Hepatocyte (in vitro differentiated cells): Measurements from ENCODE around the gene PTPRM.

Experiments
- EZH2 ChIP-seq: fragments of 200-600 bp; sonication (generic); IDR thresholded peaks from 2 replicates; pipeline ENCODE4 v1.6.1; 2016; ENCODE audit warnings: antibody characterized with exemption, mild to moderate bottlenecking, borderline replicate concordance
- EZH2phosphoT487 ChIP-seq: fragments of 200-600 bp; sonication (generic); IDR thresholded peaks from one replicate; pipeline ENCODE4 v1.6.1; 2018; ENCODE audit warnings: antibody characterized with exemption, mild to moderate bottlenecking, low read depth, moderate library complexity; ENCODE audit not compliant: unreplicated experiment, severe bottlenecking
- TF ChIP-seq, protein P1 (sequence below): fragments of 200-600 bp; sonication (generic); IDR thresholded peaks from 2 replicates; pipeline ENCODE4 v1.5.1; 2016; ENCODE audit warnings: antibody characterized with exemption, mild to moderate bottlenecking; ENCODE audit not compliant: poor library complexity

- TF ChIP-seq, protein P1, sequence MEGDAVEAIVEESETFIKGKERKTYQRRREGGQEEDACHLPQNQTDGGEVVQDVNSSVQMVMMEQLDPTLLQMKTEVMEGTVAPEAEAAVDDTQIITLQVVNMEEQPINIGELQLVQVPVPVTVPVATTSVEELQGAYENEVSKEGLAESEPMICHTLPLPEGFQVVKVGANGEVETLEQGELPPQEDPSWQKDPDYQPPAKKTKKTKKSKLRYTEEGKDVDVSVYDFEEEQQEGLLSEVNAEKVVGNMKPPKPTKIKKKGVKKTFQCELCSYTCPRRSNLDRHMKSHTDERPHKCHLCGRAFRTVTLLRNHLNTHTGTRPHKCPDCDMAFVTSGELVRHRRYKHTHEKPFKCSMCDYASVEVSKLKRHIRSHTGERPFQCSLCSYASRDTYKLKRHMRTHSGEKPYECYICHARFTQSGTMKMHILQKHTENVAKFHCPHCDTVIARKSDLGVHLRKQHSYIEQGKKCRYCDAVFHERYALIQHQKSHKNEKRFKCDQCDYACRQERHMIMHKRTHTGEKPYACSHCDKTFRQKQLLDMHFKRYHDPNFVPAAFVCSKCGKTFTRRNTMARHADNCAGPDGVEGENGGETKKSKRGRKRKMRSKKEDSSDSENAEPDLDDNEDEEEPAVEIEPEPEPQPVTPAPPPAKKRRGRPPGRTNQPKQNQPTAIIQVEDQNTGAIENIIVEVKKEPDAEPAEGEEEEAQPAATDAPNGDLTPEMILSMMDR: no peak
- TF ChIP-seq EZH2: no peak
- TF ChIP-seq EZH2phosphoT487: no peak
Measured at GRCh38 chr18:8197499-8197898, 630.4 kb downstream of the PTPRM start.
